Small intestine (tissue), 7 donors: ENCODE data around the gene NCEH1. TPM values are rescaled to one million over a fixed set of nuclear protein-coding genes. Genes with fewer than 3 reads are reported as not detected.

Experiments used
- DNase-seq, 2 donors: peaks; one replicate each; pipeline versions ENCODE4 v3.0.0 to v3.0.0-alpha.2; 2013
- FAIRE-seq: peaks from 2 replicates; lab custom pipeline; 2012; peaks lifted over from hg19 to GRCh38; lab: Jason Lieb, UNC
- H3K27ac ChIP-seq, 3 donors: one replicate each; pipeline ENCODE4 v1.5.1; 2013; ENCODE audit warnings: low read length in 2 of 3, mild to moderate bottlenecking in 2 of 3, control low read depth in 1 of 3, inconsistent platforms in 1 of 3, low read depth in 1 of 3, moderate library complexity in 1 of 3
- H3K27me3 ChIP-seq, 3 donors: one replicate each; pipeline ENCODE4 v1.6.1; 2013; ENCODE audit warnings: low read length in 3 of 3, inconsistent platforms in 1 of 3; ENCODE audit not compliant: control insufficient read depth in 3 of 3, insufficient read depth in 3 of 3
- H3K36me3 ChIP-seq, 3 donors: one replicate each; pipeline ENCODE4 v1.6.1; 2013; ENCODE audit warnings: low read length in 3 of 3, inconsistent platforms in 1 of 3, low read depth in 1 of 3, mild to moderate bottlenecking in 1 of 3, moderate library complexity in 1 of 3; ENCODE audit not compliant: control insufficient read depth in 3 of 3, insufficient read depth in 2 of 3
- H3K4me1 ChIP-seq, 3 donors: one replicate each; pipeline ENCODE4 v1.6.1; 2013; ENCODE audit warnings: low read length in 2 of 3, inconsistent platforms in 1 of 3, low read depth in 1 of 3, mild to moderate bottlenecking in 1 of 3, moderate library complexity in 1 of 3; ENCODE audit not compliant: control insufficient read depth in 3 of 3, insufficient read depth in 2 of 3
- H3K4me3 ChIP-seq, 3 donors: one replicate each; pipeline ENCODE4 v1.5.1; 2013; ENCODE audit warnings: low read length in 3 of 3, control low read depth in 1 of 3, inconsistent platforms in 1 of 3, low read depth in 1 of 3, mild to moderate bottlenecking in 1 of 3, moderate library complexity in 1 of 3
- H3K9me3 ChIP-seq, 2 donors: one replicate each; pipeline ENCODE4 v1.6.1; 2013; ENCODE audit warnings: low read depth in 1 of 2, low read length in 1 of 2; ENCODE audit not compliant: control insufficient read depth in 2 of 2, insufficient read depth in 1 of 2
- WGBS, 3 donors: extraction: QIAGEN DNeasy Blood & Tissue Kit; methylation state at CpG; one replicate each; pipeline ENCODE4 v1.1.7; 2013; 5-methylcytosine and 5-hydroxymethylcytosine counted together
- polyA plus RNA-seq, 4 donors: library from polyadenylated mRNA; stranded (reverse) in 3 of 4; unstranded in 1 of 4; fragments of 200-250 nt in 3 of 4; fragments of 120-200 nt in 1 of 4; gene quantifications; one replicate each; pipeline versions ENCODE4 v1.2.1 to v1.2.3, GENCODE V29; 2013
- donor health status: healthy with polysubstance abuse.
- donor health status: control.
- donor health status: control.
- donor health status: Bipolar disorder and iron deficiency.
- donor health status: healthy.

The NCEH1 gene
- polyA plus RNA-seq, 4 donors = 1.1 to 7.0 (median 3.3) TPM

DNA sequence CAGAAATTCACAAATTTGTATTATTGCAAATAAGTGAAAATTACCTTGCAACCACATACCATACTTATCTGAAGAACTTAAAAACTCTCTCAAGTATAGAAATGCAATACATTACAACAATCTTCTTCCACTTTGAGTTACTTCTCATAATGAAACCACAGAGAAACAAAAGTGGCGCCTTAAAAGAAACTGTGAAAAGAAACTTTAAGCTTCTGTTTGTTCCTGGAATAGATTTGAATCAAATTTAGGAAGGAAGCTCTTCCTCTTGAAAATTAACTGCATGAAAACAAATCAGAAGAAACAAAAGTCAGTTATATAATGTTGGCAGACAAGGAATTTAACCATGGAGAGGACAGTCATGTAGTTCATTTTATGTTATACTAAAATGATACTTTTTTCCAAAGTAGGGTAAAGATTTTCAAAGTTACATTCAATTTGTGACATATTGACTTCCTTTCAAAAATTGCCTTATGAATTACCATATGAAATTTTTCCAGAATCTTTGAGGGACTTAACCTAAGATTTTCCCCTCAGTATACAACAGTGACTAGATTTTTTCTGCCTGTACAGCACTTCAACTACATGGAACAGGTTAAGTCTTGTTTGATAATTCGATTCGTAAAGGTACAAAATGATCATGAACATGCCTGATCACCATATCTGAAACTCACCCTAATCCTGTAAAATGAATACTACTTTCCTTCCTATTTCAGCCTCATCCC, 130.0 kb downstream of the NCEH1 start:
- no peaks in the 10 kb centered on the region for H3K9me3 ChIP-seq
- DNase-seq = no peak
- H3K27ac ChIP-seq = peak overlapping the region in 1 of 3 donors; percentile 84
- FAIRE-seq = no peak
- no peaks in the 10 kb centered on the region for H3K27me3 ChIP-seq
- 72 to 91% (median 77%) methylated on average over 3 of the region's 3 CpGs for WGBS, 3 donors
- no peaks in the 10 kb centered on the region for H3K36me3 ChIP-seq
- no peak overlapping the region for H3K4me3 ChIP-seq
- H3K4me1 ChIP-seq = peaks cover 0 to 14% (median 4%) of the 10 kb centered on the region in 3 donors

Other genes starting within 250 kb of the NCEH1 start
- 100 to 1,000 TPM in 1 of 4 donors, 10 to 100 TPM in 3; 31.1 to 169 (median 44.3) TPM for gene TNFSF10, start 187.6 kb downstream of the NCEH1 start, polyA plus RNA-seq
- gene ECT2, start 39.7 kb upstream of the NCEH1 start, polyA plus RNA-seq = 10 to 100 TPM in 2 of 4 donors, 1 to 10 TPM in 2; 3.0 to 16.8 (median 9.8) TPM